ENCODE data around the gene SIAH1. TPM values are rescaled to one million over a fixed set of nuclear protein-coding genes. Genes with fewer than 3 reads are reported as not detected.

The SIAH1 gene
- total RNA-seq, 1 donor from 2014 or later: 223 TPM

Small RNA genes lying within 50 kb of the gene (small RNA-seq; reads per million reads assigned to genes)
- not detected for gene RF00017

Other genes starting within 250 kb of the SIAH1 start
- 0.41 TPM for gene ABCC12, start 229.4 kb downstream of the SIAH1 start, total RNA-seq
- 62.4 TPM for gene LONP2, start 141.1 kb downstream of the SIAH1 start, total RNA-seq
- 0.41 TPM for gene ABCC11, start 137.9 kb downstream of the SIAH1 start, total RNA-seq
- 27.3 TPM for gene N4BP1, start 224.8 kb upstream of the SIAH1 start, total RNA-seq

Data from frontal cortex (tissue), 1 donor.